WTC11 (cell line): ENCODE data around the gene TEKTIP1. TPM values are rescaled to one million over a fixed set of nuclear protein-coding genes. Genes with fewer than 3 reads are reported as not detected.
A peak's percentile ranks its signal among the peaks of the same experiment; 100 is the strongest.

Experiments
- CBFB ChIP-seq: sonication (generic); formaldehyde crosslinking; IDR thresholded peaks from 2 replicates; pipeline ENCODE4 v1.8.1; 2022; ENCODE audit warnings: mild to moderate bottlenecking, low read depth, missing genetic modification reagents
- ELF4 ChIP-seq: sonication (generic); formaldehyde crosslinking; IDR thresholded peaks from 2 replicates; pipeline ENCODE4 v1.8.1; 2022; ENCODE audit warnings: low read depth, mild to moderate bottlenecking, moderate library complexity, missing genetic modification reagents
- ETV6 ChIP-seq: sonication (generic); formaldehyde crosslinking; IDR thresholded peaks from 2 replicates; pipeline ENCODE4 v1.8.1; 2022; ENCODE audit warnings: mild to moderate bottlenecking, missing genetic modification reagents
- FOXK1 ChIP-seq: sonication (generic); formaldehyde crosslinking; IDR thresholded peaks from 2 replicates; pipeline ENCODE4 v1.8.0; 2022; ENCODE audit warnings: mild to moderate bottlenecking, moderate library complexity, missing genetic modification reagents
- FOXP1 ChIP-seq: sonication (generic); formaldehyde crosslinking; IDR thresholded peaks from 2 replicates; pipeline ENCODE4 v1.8.0; 2022; ENCODE audit warnings: missing genetic modification reagents, mild to moderate bottlenecking, moderate library complexity, borderline replicate concordance
- HMGA2 ChIP-seq: fragments of 250-450 bp; sonication (Bioruptor Pico); IDR thresholded peaks from 2 replicates; pipeline ENCODE4 v1.4.0; 2021; ENCODE audit warnings: mild to moderate bottlenecking, moderate library complexity
- JUN ChIP-seq: sonication (generic); formaldehyde crosslinking; IDR thresholded peaks from 2 replicates; pipeline ENCODE4 v1.8.0; 2023; ENCODE audit warnings: mild to moderate bottlenecking, missing genetic modification reagents
- MXD4 ChIP-seq: fragments of 250-450 bp; sonication (Bioruptor Pico); IDR thresholded peaks from 2 replicates; pipeline ENCODE4 v1.8.0; 2021; ENCODE audit warnings: mild to moderate bottlenecking, moderate library complexity, borderline replicate concordance
- NR1H2 ChIP-seq: sonication (generic); formaldehyde crosslinking; IDR thresholded peaks from 2 replicates; pipeline ENCODE4 v1.9.0; 2021; ENCODE audit warnings: mild to moderate bottlenecking, moderate library complexity, missing genetic modification reagents
- NR2C2 ChIP-seq: sonication (generic); formaldehyde crosslinking; IDR thresholded peaks from 2 replicates; pipeline ENCODE4 v1.8.0; 2022; ENCODE audit warnings: mild to moderate bottlenecking, missing genetic modification reagents
- OVOL2 ChIP-seq: fragments of 250-450 bp; sonication (Bioruptor Pico); IDR thresholded peaks from 2 replicates; pipeline ENCODE4 v1.9.0; 2021; ENCODE audit warnings: mild to moderate bottlenecking, borderline replicate concordance
- PRRX2 ChIP-seq: fragments of 250-450 bp; sonication (Bioruptor Pico); IDR thresholded peaks from 2 replicates; pipeline ENCODE4 v1.8.0; 2021; ENCODE audit warnings: mild to moderate bottlenecking
- ZNF232 ChIP-seq: sonication (generic); formaldehyde crosslinking; IDR thresholded peaks from 2 replicates; pipeline ENCODE4 v1.8.0; 2022; ENCODE audit warnings: mild to moderate bottlenecking, missing genetic modification reagents
- ZNF671 ChIP-seq: fragments of 250-450 bp; sonication (Bioruptor Pico); IDR thresholded peaks from 2 replicates; pipeline ENCODE4 v1.8.0; 2021; ENCODE audit warnings: mild to moderate bottlenecking
- total RNA-seq: library from RNA; stranded (reverse); gene quantifications from 3 replicates; pipeline ENCODE4 v1.2.3, GENCODE V29; 2021
- TF ChIP-seq, protein P1 (sequence below): sonication (generic); formaldehyde crosslinking; IDR thresholded peaks from 2 replicates; pipeline ENCODE4 v1.8.1; 2023; ENCODE audit warnings: mild to moderate bottlenecking, missing genetic modification reagents, moderate library complexity
- TF ChIP-seq, protein P2 (sequence below): sonication (generic); formaldehyde crosslinking; IDR thresholded peaks from 2 replicates; pipeline ENCODE4 v1.8.0; 2022; ENCODE audit warnings: mild to moderate bottlenecking, missing genetic modification reagents
- TF ChIP-seq, protein P3 (sequence below): sonication (generic); formaldehyde crosslinking; IDR thresholded peaks from 2 replicates; pipeline ENCODE4 v1.8.0; 2022; ENCODE audit warnings: mild to moderate bottlenecking, missing genetic modification reagents
- TF ChIP-seq, protein P4 (sequence below): sonication (generic); formaldehyde crosslinking; IDR thresholded peaks from 2 replicates; pipeline ENCODE4 v1.8.1; 2022; ENCODE audit warnings: low read depth, missing genetic modification reagents, borderline replicate concordance
- TF ChIP-seq, protein P5 (sequence below): sonication (generic); formaldehyde crosslinking; conservative IDR thresholded peaks from 2 replicates; pipeline ENCODE4 v1.8.1; 2022; ENCODE audit warnings: mild to moderate bottlenecking, missing genetic modification reagents
- TF ChIP-seq, protein P6 (sequence below): sonication (generic); formaldehyde crosslinking; IDR thresholded peaks from 2 replicates; pipeline ENCODE4 v1.8.1; 2023; ENCODE audit warnings: mild to moderate bottlenecking, missing genetic modification reagents, moderate library complexity
- TF ChIP-seq, protein P7 (sequence below): fragments of 250-450 bp; sonication (Bioruptor Pico); IDR thresholded peaks from 2 replicates; pipeline ENCODE4 v2.1.2; 2022; ENCODE audit warnings: mild to moderate bottlenecking, moderate library complexity

TEKTIP1 gene
- total RNA-seq, 1 experiment from 2014 or later = 6.3 TPM

DNA sequence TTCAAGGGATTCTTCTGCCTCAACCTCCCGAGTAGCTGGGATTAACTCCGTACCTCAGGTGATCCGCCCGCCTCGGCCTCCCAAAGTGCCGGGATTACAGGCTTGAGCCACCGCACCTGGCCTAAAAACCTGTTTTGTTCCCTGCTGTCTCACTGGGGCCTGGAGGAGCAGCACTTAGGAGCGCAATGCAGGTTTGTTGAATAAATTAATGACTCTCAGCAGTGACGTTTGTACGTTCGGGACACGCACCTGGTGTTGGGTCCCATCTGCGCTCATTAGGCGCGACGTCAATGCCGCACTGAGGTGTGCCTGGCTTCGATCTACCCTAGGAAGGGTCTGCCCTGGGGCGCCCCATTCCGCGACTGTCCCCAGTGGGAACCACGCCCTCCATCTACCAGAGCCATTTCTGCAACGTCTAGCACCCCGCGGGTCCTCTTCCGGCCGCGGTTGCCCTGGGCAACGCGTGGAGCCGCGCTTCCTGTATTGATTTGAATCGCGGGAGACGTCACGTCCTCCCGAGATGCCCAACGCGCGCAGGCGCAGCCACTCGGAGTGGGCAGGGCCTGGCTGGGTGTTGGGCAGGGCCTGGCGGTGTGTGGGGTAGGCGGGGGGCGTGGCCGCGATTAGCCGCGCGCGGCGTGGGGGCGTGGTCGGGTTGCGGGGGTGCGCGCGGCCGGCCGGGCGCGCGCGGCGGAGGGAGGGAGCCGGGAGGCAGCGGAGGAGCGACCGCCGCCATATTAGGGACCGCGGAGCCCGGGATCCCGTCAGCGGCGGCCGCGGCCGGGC is 33.2 kb upstream of the TEKTIP1 start, which contains the start of gene FZR1 (continued):
- TF ChIP-seq, protein P1, sequence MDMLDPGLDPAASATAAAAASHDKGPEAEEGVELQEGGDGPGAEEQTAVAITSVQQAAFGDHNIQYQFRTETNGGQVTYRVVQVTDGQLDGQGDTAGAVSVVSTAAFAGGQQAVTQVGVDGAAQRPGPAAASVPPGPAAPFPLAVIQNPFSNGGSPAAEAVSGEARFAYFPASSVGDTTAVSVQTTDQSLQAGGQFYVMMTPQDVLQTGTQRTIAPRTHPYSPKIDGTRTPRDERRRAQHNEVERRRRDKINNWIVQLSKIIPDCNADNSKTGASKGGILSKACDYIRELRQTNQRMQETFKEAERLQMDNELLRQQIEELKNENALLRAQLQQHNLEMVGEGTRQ (CRISPR knock-in tag) = peak; percentile 48; the same call in 1 of the 2 replicates
- TF ChIP-seq, protein P2, sequence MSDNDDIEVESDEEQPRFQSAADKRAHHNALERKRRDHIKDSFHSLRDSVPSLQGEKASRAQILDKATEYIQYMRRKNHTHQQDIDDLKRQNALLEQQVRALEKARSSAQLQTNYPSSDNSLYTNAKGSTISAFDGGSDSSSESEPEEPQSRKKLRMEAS (CRISPR knock-in tag) = peak; percentile 88
- TF ChIP-seq, protein P3, sequence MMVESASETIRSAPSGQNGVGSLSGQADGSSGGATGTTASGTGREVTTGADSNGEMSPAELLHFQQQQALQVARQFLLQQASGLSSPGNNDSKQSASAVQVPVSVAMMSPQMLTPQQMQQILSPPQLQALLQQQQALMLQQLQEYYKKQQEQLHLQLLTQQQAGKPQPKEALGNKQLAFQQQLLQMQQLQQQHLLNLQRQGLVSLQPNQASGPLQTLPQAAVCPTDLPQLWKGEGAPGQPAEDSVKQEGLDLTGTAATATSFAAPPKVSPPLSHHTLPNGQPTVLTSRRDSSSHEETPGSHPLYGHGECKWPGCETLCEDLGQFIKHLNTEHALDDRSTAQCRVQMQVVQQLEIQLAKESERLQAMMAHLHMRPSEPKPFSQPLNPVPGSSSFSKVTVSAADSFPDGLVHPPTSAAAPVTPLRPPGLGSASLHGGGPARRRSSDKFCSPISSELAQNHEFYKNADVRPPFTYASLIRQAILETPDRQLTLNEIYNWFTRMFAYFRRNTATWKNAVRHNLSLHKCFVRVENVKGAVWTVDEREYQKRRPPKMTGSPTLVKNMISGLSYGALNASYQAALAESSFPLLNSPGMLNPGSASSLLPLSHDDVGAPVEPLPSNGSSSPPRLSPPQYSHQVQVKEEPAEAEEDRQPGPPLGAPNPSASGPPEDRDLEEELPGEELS (CRISPR knock-in tag) = peak; percentile 47; the same call in 1 of the 2 replicates
- TF ChIP-seq ETV6 (CRISPR knock-in tag) (no peak), MXD4 (CRISPR knock-in tag) (no peak), NR2C2 (no peak), FOXP1 (CRISPR knock-in tag) (peak; percentile 61; the same call in 1 of the 2 replicates), NR1H2 (CRISPR knock-in tag) (no peak), JUN (CRISPR knock-in tag) (no peak), PRRX2 (CRISPR knock-in tag) (no peak), ZNF671 (CRISPR knock-in tag) (no peak), OVOL2 (CRISPR knock-in tag) (no peak), ZNF232 (CRISPR knock-in tag) (no peak), CBFB (CRISPR knock-in tag) (0 out of 2 replicates have a peak, but pooled peaks have one; percentile 78), ELF4 (CRISPR knock-in tag) (no peak), HMGA2 (CRISPR knock-in tag) (0 out of 2 replicates have a peak, but pooled peaks have one; percentile 11), FOXK1 (CRISPR knock-in tag) (peak; percentile 93)
- TF ChIP-seq, protein P4, sequence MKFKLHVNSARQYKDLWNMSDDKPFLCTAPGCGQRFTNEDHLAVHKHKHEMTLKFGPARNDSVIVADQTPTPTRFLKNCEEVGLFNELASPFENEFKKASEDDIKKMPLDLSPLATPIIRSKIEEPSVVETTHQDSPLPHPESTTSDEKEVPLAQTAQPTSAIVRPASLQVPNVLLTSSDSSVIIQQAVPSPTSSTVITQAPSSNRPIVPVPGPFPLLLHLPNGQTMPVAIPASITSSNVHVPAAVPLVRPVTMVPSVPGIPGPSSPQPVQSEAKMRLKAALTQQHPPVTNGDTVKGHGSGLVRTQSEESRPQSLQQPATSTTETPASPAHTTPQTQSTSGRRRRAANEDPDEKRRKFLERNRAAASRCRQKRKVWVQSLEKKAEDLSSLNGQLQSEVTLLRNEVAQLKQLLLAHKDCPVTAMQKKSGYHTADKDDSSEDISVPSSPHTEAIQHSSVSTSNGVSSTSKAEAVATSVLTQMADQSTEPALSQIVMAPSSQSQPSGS (CRISPR knock-in tag) = no peak
- TF ChIP-seq, protein P5, sequence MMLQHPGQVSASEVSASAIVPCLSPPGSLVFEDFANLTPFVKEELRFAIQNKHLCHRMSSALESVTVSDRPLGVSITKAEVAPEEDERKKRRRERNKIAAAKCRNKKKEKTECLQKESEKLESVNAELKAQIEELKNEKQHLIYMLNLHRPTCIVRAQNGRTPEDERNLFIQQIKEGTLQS (CRISPR knock-in tag) = no peak
- TF ChIP-seq, protein P6, sequence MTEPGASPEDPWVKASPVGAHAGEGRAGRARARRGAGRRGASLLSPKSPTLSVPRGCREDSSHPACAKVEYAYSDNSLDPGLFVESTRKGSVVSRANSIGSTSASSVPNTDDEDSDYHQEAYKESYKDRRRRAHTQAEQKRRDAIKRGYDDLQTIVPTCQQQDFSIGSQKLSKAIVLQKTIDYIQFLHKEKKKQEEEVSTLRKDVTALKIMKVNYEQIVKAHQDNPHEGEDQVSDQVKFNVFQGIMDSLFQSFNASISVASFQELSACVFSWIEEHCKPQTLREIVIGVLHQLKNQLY = no peak
- TF ChIP-seq, protein P7, sequence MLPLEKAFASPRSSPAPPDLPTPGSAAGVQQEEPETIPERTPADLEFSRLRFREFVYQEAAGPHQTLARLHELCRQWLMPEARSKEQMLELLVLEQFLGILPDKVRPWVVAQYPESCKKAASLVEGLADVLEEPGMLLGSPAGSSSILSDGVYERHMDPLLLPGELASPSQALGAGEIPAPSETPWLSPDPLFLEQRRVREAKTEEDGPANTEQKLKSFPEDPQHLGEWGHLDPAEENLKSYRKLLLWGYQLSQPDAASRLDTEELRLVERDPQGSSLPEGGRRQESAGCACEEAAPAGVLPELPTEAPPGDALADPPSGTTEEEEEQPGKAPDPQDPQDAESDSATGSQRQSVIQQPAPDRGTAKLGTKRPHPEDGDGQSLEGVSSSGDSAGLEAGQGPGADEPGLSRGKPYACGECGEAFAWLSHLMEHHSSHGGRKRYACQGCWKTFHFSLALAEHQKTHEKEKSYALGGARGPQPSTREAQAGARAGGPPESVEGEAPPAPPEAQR (CRISPR knock-in tag) = no peak
- TF ChIP-seq, all 79 proteins: peak for 13
